ENCODE measurements around the gene TEX38. TPM values are rescaled to one million over a fixed set of nuclear protein-coding genes. Genes with fewer than 3 reads are reported as not detected.

TEX38 gene
- total RNA-seq, 4 donors from 2014 or later = not detected

GRCh38 chr1:46643368-46643775 lies 28.3 kb upstream of the TEX38 start:
- no peak for TF ChIP-seq POLR2A (IDR thresholded peaks at IDR 0.05)
- TF ChIP-seq, protein P1, sequence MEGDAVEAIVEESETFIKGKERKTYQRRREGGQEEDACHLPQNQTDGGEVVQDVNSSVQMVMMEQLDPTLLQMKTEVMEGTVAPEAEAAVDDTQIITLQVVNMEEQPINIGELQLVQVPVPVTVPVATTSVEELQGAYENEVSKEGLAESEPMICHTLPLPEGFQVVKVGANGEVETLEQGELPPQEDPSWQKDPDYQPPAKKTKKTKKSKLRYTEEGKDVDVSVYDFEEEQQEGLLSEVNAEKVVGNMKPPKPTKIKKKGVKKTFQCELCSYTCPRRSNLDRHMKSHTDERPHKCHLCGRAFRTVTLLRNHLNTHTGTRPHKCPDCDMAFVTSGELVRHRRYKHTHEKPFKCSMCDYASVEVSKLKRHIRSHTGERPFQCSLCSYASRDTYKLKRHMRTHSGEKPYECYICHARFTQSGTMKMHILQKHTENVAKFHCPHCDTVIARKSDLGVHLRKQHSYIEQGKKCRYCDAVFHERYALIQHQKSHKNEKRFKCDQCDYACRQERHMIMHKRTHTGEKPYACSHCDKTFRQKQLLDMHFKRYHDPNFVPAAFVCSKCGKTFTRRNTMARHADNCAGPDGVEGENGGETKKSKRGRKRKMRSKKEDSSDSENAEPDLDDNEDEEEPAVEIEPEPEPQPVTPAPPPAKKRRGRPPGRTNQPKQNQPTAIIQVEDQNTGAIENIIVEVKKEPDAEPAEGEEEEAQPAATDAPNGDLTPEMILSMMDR (IDR thresholded peaks at IDR 0.05) = no peak
- H3K27me3 ChIP-seq = no peaks in the 10 kb centered on the region
- no peaks in the 10 kb centered on the region for H3K9me3 ChIP-seq
- H3K36me3 ChIP-seq = peaks cover 0 to 18% (median 0%) of the 10 kb centered on the region in 3 donors
- DNase-seq = no peak
- H3K4me1 ChIP-seq = peaks cover 0 to 9% (median 0%) of the 10 kb centered on the region in 4 donors
- no peak overlapping the region for H3K27ac ChIP-seq
- no peak overlapping the region for H3K4me3 ChIP-seq

DNA sequence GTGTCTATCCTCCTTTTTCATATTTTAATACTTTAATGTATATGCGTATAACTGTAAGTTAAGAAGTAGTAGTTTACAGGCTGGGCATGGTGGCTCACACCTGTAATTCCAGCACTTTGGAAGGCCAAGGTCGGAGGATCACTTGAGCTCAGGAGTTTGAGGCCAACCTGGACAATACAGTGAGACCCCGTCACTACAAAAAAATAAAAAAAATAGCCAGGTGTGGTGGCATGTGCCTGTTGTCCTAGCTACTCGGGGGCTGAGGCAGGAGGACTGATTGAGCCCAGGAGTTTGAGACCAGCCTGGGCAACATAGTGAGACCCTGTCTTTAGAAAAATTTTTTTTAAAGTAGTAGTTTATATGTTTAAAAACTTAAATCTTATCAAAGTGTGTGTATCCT lies 25.8 kb upstream of the TEX38 start:
- no peaks in the 10 kb centered on the region for H3K27me3 ChIP-seq
- no peak for DNase-seq
- H3K4me1 ChIP-seq = peaks cover 0 to 9% (median 0%) of the 10 kb centered on the region in 4 donors
- no peak overlapping the region for H3K4me3 ChIP-seq
- TF ChIP-seq, protein P1 (IDR thresholded peaks at IDR 0.05) = no peak
- no peak for TF ChIP-seq POLR2A (IDR thresholded peaks at IDR 0.05)
- no peak overlapping the region for H3K27ac ChIP-seq
- H3K36me3 ChIP-seq = peaks cover 0 to 34% (median 0%) of the 10 kb centered on the region in 3 donors
- H3K9me3 ChIP-seq = no peaks in the 10 kb centered on the region

- TF ChIP-seq POLR2A (IDR thresholded peaks at IDR 0.05) = no peak
- TF ChIP-seq, protein P1 (IDR thresholded peaks at IDR 0.05) = no peak
- no peak for DNase-seq
- H3K36me3 ChIP-seq = peaks cover 0 to 35% (median 0%) of the 10 kb centered on the region in 3 donors
- H3K4me1 ChIP-seq = peaks cover 0 to 9% (median 0%) of the 10 kb centered on the region in 4 donors
- no peaks in the 10 kb centered on the region for H3K9me3 ChIP-seq
- H3K4me3 ChIP-seq = no peak overlapping the region
- H3K27ac ChIP-seq = no peak overlapping the region
- no peaks in the 10 kb centered on the region for H3K27me3 ChIP-seq
These were observed 25.3 kb upstream of the TEX38 start for GRCh38 chr1:46646331-46646730.

DNA sequence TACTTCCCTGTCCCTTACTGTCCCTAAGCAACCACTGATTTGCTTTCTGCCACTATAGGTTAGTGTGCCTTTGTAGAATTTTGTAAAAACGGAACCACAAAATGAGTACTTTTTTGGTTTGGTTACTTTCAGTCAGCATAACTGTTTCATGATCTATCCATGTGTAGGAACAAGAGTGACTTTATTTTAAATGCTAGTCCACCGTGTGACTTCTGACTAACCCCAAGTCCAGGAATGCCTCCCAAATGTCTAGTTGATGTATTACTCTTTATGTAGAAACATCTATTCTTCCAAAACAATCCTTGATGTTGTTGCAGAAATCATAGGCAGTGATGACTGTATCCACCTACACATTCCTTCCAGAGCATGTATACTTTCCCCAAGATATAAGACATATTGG lies 24.8 kb upstream of the TEX38 start:
- H3K9me3 ChIP-seq = no peaks in the 10 kb centered on the region
- no peak for DNase-seq
- H3K4me1 ChIP-seq = peaks cover 0 to 9% (median 0%) of the 10 kb centered on the region in 4 donors
- no peak overlapping the region for H3K27ac ChIP-seq
- H3K27me3 ChIP-seq = no peaks in the 10 kb centered on the region
- H3K4me3 ChIP-seq = no peak overlapping the region
- H3K36me3 ChIP-seq = peaks cover 0 to 30% (median 0%) of the 10 kb centered on the region in 3 donors
- no peak for TF ChIP-seq POLR2A (IDR thresholded peaks at IDR 0.05)
- TF ChIP-seq, protein P1 (IDR thresholded peaks at IDR 0.05) = no peak

DNA sequence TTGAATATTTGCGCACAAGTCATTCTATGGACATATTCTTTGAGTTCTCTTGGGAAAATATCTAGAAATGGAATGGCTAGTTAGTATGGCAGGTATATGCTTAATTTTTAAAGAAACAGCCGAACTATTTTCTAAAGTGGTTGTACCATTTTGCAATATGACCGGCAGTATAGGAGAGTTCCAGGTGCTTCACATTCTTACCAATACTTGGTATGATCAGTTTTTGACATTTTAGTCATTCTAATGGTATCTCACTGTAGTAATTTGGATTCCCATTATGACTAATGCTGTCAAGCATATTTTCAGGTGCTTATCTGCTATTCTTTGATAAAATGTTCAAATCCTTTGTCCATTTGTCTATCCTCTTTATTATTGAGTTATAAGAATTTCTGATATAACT lies 24.0 kb upstream of the TEX38 start:
- Histone ChIP-seq H3K27me3 (no peaks in the 10 kb centered on the region), H3K4me1 (peaks cover 0 to 9% (median 0%) of the 10 kb centered on the region in 4 donors), H3K4me3 (no peak overlapping the region), H3K9me3 (no peaks in the 10 kb centered on the region), H3K36me3 (peaks cover 0 to 37% (median 0%) of the 10 kb centered on the region in 3 donors), H3K27ac (no peak overlapping the region)
- DNase-seq = no peak
- TF ChIP-seq, protein P1 (IDR thresholded peaks at IDR 0.05) = no peak
- no peak for TF ChIP-seq POLR2A (IDR thresholded peaks at IDR 0.05)

- Histone ChIP-seq H3K9me3 (no peaks in the 10 kb centered on the region), H3K27me3 (no peaks in the 10 kb centered on the region), H3K4me1 (peaks cover 0 to 3% (median 0%) of the 10 kb centered on the region in 4 donors), H3K36me3 (peaks cover 0 to 38% (median 0%) of the 10 kb centered on the region in 3 donors), H3K27ac (no peak overlapping the region), H3K4me3 (no peak overlapping the region)
- TF ChIP-seq POLR2A (IDR thresholded peaks at IDR 0.05) = no peak
- TF ChIP-seq, protein P1 (IDR thresholded peaks at IDR 0.05) = no peak
- no peak for DNase-seq
These were observed 21.9 kb upstream of the TEX38 start for GRCh38 chr1:46649764-46650163.
